IPS-15b (cell line): ENCODE data around the gene COPS8.

Experiments
- H3K27me3 ChIP-seq: one replicate; pipeline ENCODE4 v1.6.1; 2013; ENCODE audit warnings: low read length; ENCODE audit not compliant: control insufficient read depth, insufficient read depth
- H3K36me3 ChIP-seq: one replicate; pipeline ENCODE4 v1.6.1; 2013; ENCODE audit warnings: low read length; ENCODE audit not compliant: control insufficient read depth, insufficient read depth
- H3K4me1 ChIP-seq: one replicate; pipeline ENCODE4 v1.6.1; 2013; ENCODE audit warnings: mild to moderate bottlenecking, low read length; ENCODE audit not compliant: control insufficient read depth, insufficient read depth
- H3K4me3 ChIP-seq: one replicate; pipeline ENCODE4 v1.5.1; 2013; ENCODE audit warnings: low read depth, low read length
- H3K9ac ChIP-seq: one replicate; pipeline ENCODE4 v1.6.1; 2013; ENCODE audit warnings: low read depth, mild to moderate bottlenecking, low read length
- H3K9me3 ChIP-seq: one replicate; pipeline ENCODE4 v1.6.1; 2013; ENCODE audit warnings: mild to moderate bottlenecking, low read length; ENCODE audit not compliant: control insufficient read depth, insufficient read depth

The COPS8 gene

GRCh38 chr2:237092920-237093781 is 7.5 kb downstream of the COPS8 start:
- Histone ChIP-seq H3K4me1 (no peaks in the 10 kb centered on the region), H3K9ac (no peak overlapping the region), H3K9me3 (no peaks in the 10 kb centered on the region), H3K36me3 (peaks cover 9% of the 10 kb centered on the region), H3K4me3 (no peak overlapping the region), H3K27me3 (no peaks in the 10 kb centered on the region)

- Histone ChIP-seq H3K4me1 (no peaks in the 10 kb centered on the region), H3K27me3 (no peaks in the 10 kb centered on the region), H3K4me3 (no peak overlapping the region), H3K36me3 (peaks cover 9% of the 10 kb centered on the region), H3K9me3 (no peaks in the 10 kb centered on the region), H3K9ac (no peak overlapping the region)
Observed at GRCh38 chr2:237096201-237096600, 10.5 kb downstream of the COPS8 start.

- Histone ChIP-seq H3K27me3 (no peaks in the 10 kb centered on the region), H3K4me1 (no peaks in the 10 kb centered on the region), H3K36me3 (peaks cover 9% of the 10 kb centered on the region), H3K9me3 (no peaks in the 10 kb centered on the region), H3K9ac (no peak overlapping the region), H3K4me3 (no peak overlapping the region)
Observed at GRCh38 chr2:237096911-237097310, 11.2 kb downstream of the COPS8 start.

- Histone ChIP-seq H3K9ac (no peak overlapping the region), H3K27me3 (no peaks in the 10 kb centered on the region), H3K4me1 (no peaks in the 10 kb centered on the region), H3K36me3 (peaks cover 9% of the 10 kb centered on the region), H3K9me3 (no peaks in the 10 kb centered on the region), H3K4me3 (no peak overlapping the region)
Observed at GRCh38 chr2:237097326-237097910, 11.7 kb downstream of the COPS8 start.

- no peaks in the 10 kb centered on the region for H3K27me3 ChIP-seq
- H3K9ac ChIP-seq: no peak overlapping the region
- no peak overlapping the region for H3K4me3 ChIP-seq
- H3K9me3 ChIP-seq: no peaks in the 10 kb centered on the region
- no peaks in the 10 kb centered on the region for H3K4me1 ChIP-seq
- H3K36me3 ChIP-seq: peaks cover 9% of the 10 kb centered on the region
Observed at GRCh38 chr2:237097911-237098702, 12.4 kb downstream of the COPS8 start.

GRCh38 chr2:237099804-237100203 is 14.1 kb downstream of the COPS8 start:
- peaks cover 3% of the 10 kb centered on the region for H3K36me3 ChIP-seq
- H3K27me3 ChIP-seq: no peaks in the 10 kb centered on the region
- no peaks in the 10 kb centered on the region for H3K4me1 ChIP-seq
- no peak overlapping the region for H3K4me3 ChIP-seq
- no peaks in the 10 kb centered on the region for H3K9me3 ChIP-seq
- H3K9ac ChIP-seq: no peak overlapping the region

- H3K4me3 ChIP-seq: no peak overlapping the region
- H3K27me3 ChIP-seq: no peaks in the 10 kb centered on the region
- no peaks in the 10 kb centered on the region for H3K36me3 ChIP-seq
- H3K9me3 ChIP-seq: no peaks in the 10 kb centered on the region
- no peaks in the 10 kb centered on the region for H3K4me1 ChIP-seq
- H3K9ac ChIP-seq: no peak overlapping the region
Observed at GRCh38 chr2:237101118-237101979, 15.7 kb downstream of the COPS8 start.

- Histone ChIP-seq H3K9me3 (no peaks in the 10 kb centered on the region), H3K4me1 (no peaks in the 10 kb centered on the region), H3K36me3 (no peaks in the 10 kb centered on the region), H3K9ac (no peak overlapping the region), H3K4me3 (no peak overlapping the region), H3K27me3 (no peaks in the 10 kb centered on the region)
Observed at GRCh38 chr2:237102428-237102827, 16.7 kb downstream of the COPS8 start.

- Histone ChIP-seq H3K27me3 (no peaks in the 10 kb centered on the region), H3K4me1 (no peaks in the 10 kb centered on the region), H3K9ac (no peak overlapping the region), H3K9me3 (no peaks in the 10 kb centered on the region), H3K36me3 (no peaks in the 10 kb centered on the region), H3K4me3 (no peak overlapping the region)
Observed at GRCh38 chr2:237109421-237109934, 23.8 kb downstream of the COPS8 start.

GRCh38 chr2:237113026-237113795 is 27.5 kb downstream of the COPS8 start:
- no peak overlapping the region for H3K9ac ChIP-seq
- H3K4me3 ChIP-seq: no peak overlapping the region
- no peaks in the 10 kb centered on the region for H3K4me1 ChIP-seq
- H3K27me3 ChIP-seq: no peaks in the 10 kb centered on the region
- no peaks in the 10 kb centered on the region for H3K36me3 ChIP-seq
- no peaks in the 10 kb centered on the region for H3K9me3 ChIP-seq
